Activated CD4-positive, alpha-beta memory T cell treated with anti-CD3 and anti-CD28 coated beads for 36 hours (primary cell): Measurements from ENCODE around the gene RGP1. TPM values are rescaled to one million over a fixed set of nuclear protein-coding genes. Genes with fewer than 3 reads are reported as not detected.

Experiments used
- microRNA-seq: library from miRNA; unstranded; fragments of <30 nt; microRNA quantifications from one replicate; pipeline ENCODE4 v1.2.0, GENCODE V29; 2022; ENCODE audit warnings: borderline number of aligned reads, borderline microRNAs expressed, borderline replicate concordance
- total RNA-seq, 2 experiments: library from RNA; stranded (reverse); gene quantifications; one replicate each; pipeline ENCODE4 v1.2.3, GENCODE V29; 2021

The RGP1 gene
- total RNA-seq, 2 experiments from 2014 or later: 17.4 to 18.0 TPM

Small RNA genes within 50 kb of the gene (microRNA-seq; reads per million reads assigned to microRNA genes)
- not detected for gene MIR6852
- gene MIR6853: not detected

Other genes with a start within 250 kb of the RGP1 start
- 10 to 100 TPM; 31.0 to 34.7 TPM for gene TESK1, start 144.0 kb upstream of the RGP1 start, total RNA-seq
- gene CD72, start 130.9 kb upstream of the RGP1 start, total RNA-seq: 1 to 10 TPM; 9.4 to 9.8 TPM
- gene SIT1, start 98.4 kb upstream of the RGP1 start, total RNA-seq: 10 to 100 TPM; 74.6 to 75.8 TPM
- gene RMRP, start 91.3 kb upstream of the RGP1 start, total RNA-seq: over 10,000 TPM; 10,694 to 13,592 TPM
- 10 to 100 TPM; 15.0 to 15.7 TPM for gene CCDC107, start 91.0 kb upstream of the RGP1 start, total RNA-seq
- 10 to 100 TPM; 28.1 to 28.2 TPM for gene ARHGEF39, start 84.1 kb upstream of the RGP1 start, total RNA-seq
- gene CA9, start 75.4 kb upstream of the RGP1 start, total RNA-seq: 1 to 10 TPM in 1 of 2 experiments, under 1 TPM in 1; 0.90 to 1.6 TPM
- 1 to 10 TPM; 3.9 to 5.3 TPM for gene TPM2, start 59.4 kb upstream of the RGP1 start, total RNA-seq
- gene TLN1, start 17.1 kb upstream of the RGP1 start, total RNA-seq: 100 to 1,000 TPM; 285 to 287 TPM
- gene CREB3, start 16.6 kb upstream of the RGP1 start, total RNA-seq: 10 to 100 TPM; 27.7 to 29.9 TPM
- 10 to 100 TPM; 30.4 to 30.7 TPM for gene GBA2, start 59 bp upstream of the RGP1 start, total RNA-seq
- gene MSMP, start 5.0 kb downstream of the RGP1 start, total RNA-seq: not detected
- gene NPR2, start 42.3 kb downstream of the RGP1 start, total RNA-seq: 1 to 10 TPM; 8.9 to 9.6 TPM
- 1 to 10 TPM; 1.1 to 1.4 TPM for gene SPAG8, start 63.0 kb downstream of the RGP1 start, total RNA-seq
- 10 to 100 TPM; 67.8 to 72.6 TPM for gene HINT2, start 65.8 kb downstream of the RGP1 start, total RNA-seq
- not detected for gene FAM221B, start 79.4 kb downstream of the RGP1 start, total RNA-seq
- 1 to 10 TPM; 5.9 to 6.0 TPM for gene TMEM8B, start 79.9 kb downstream of the RGP1 start, total RNA-seq
- not detected for gene OR13J1, start 121.1 kb downstream of the RGP1 start, total RNA-seq
- not detected for gene HRCT1, start 156.9 kb downstream of the RGP1 start, total RNA-seq
- not detected for gene SPAAR, start 160.2 kb downstream of the RGP1 start, total RNA-seq
- not detected for gene OR2S2, start 208.9 kb downstream of the RGP1 start, total RNA-seq